ENCODE results near the gene EPB41L5.

DNA sequence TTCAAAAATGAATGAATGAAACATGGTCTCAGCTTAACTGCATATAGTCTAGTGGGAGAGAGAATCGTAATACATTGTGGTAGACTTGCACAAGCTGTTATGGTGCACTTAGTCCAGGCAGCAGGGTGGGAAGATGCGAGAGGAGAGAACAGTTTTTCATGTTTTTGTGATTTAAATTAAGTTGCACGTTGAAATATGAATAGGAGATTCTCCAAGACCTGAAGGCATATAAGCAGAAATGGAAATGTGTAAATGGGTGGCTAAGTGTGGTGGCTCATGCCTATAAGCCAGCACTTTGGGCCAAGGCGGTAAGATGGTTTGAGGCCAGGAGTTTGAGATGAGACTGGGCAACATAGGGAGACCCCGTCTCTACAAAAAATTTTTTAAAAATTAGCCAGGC is 149.8 kb downstream of the EPB41L5 start:
- TF ChIP-seq, protein P1, sequence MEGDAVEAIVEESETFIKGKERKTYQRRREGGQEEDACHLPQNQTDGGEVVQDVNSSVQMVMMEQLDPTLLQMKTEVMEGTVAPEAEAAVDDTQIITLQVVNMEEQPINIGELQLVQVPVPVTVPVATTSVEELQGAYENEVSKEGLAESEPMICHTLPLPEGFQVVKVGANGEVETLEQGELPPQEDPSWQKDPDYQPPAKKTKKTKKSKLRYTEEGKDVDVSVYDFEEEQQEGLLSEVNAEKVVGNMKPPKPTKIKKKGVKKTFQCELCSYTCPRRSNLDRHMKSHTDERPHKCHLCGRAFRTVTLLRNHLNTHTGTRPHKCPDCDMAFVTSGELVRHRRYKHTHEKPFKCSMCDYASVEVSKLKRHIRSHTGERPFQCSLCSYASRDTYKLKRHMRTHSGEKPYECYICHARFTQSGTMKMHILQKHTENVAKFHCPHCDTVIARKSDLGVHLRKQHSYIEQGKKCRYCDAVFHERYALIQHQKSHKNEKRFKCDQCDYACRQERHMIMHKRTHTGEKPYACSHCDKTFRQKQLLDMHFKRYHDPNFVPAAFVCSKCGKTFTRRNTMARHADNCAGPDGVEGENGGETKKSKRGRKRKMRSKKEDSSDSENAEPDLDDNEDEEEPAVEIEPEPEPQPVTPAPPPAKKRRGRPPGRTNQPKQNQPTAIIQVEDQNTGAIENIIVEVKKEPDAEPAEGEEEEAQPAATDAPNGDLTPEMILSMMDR (IDR thresholded peaks at IDR 0.05), result no peak
- TF ChIP-seq POLR2A (IDR thresholded peaks at IDR 0.05), result no peak
